T-helper 22 cell (primary cell): ENCODE data around the gene GALM.
"Not testable (repeated sequence)": the region's sequence is repeated elsewhere in the genome, so short reads cannot be mapped to it uniquely, and the experiment has no call there.

Experiments used
- DNase-seq: peaks from one replicate; pipeline ENCODE4 v3.0.0-alpha.2; 2020; ENCODE audit warnings: low read depth

Gene GALM

GRCh38 chr2:38665854-38666555 lies at the start of gene GALM:
Gene GALM, plus strand, starts transcription at chr2:38666114. Its CDS starts 48 bp downstream, at chr2:38666162.
- DNase-seq: no peak

- DNase-seq: no peak
Measured at GRCh38 chr2:38617301-38617700, 48.6 kb upstream of the GALM start.

DNA sequence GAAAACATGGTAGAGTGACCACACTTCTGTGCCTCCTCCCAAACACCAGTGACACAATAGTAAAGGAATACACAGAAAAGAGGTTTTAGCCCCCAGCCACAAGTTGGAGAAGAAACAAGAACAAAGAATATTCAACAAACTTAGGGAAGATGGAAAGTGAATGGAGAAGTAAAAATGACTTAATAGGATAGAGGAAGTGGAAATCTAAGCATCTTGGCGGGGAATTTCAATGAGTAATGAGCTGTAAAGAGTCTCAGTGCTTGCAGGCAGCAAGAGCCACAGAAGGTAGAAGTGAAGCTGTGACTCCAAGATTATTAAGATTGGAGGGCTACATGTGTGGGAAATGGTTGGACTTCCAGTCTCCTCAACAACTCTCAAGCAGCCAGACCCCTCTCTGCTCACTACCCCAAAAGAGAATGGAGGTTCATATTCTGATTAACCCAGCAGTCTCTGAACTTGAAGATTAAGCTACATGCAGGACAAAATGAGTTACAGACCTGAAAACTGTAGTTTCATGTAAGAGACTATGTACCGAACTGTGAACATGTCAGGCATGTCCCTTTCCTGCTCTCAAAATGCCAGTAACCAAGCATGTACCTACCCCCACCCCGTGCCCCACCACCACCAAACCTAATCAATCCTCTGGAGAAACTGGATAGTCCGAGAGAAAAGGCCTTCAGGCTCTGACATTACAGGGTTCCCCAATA lies 46.3 kb upstream of the GALM start:
- no peak for DNase-seq

GRCh38 chr2:38620282-38620977 lies 45.5 kb upstream of the GALM start:
- no peak for DNase-seq

- DNase-seq: no peak
Measured at GRCh38 chr2:38621018-38621417, 44.9 kb upstream of the GALM start.

GRCh38 chr2:38622210-38622609 lies 43.7 kb upstream of the GALM start:
- no peak for DNase-seq

DNA sequence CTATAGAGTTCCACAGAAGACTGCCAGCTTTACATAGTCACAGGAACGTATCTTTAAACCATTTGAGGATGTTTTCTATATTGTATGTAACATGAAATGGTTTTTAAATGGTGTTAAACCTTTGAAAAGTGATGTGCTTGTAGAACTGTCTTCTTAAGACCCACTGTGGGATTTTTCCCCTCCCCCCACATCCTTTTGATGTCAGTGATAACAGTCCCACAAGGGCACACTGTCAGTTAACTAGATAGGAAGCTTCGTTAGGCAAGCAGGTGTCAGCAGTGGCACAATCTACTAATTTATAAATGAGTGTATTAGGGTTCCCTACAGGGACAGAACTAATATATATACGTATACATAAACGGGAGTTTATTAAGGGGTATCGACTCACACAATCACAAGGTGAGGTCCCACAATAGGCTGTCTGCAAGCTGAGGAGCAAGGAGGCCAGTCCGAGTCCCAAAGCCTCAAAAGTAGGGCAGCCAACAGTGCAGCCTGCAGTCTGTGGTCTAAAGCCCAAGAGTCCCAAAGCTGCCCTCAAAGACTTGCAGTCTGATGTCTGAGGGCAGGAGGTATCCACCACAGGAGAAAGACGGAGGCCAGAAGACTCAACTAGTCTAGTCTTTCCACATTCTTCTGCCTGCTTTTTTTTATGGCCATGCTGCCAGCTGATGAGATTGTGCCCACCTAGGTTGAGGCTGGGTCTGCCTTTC lies 39.4 kb upstream of the GALM start:
- peak; percentile 29 for DNase-seq

GRCh38 chr2:38627391-38627790 lies 38.5 kb upstream of the GALM start:
- no peak for DNase-seq

DNA sequence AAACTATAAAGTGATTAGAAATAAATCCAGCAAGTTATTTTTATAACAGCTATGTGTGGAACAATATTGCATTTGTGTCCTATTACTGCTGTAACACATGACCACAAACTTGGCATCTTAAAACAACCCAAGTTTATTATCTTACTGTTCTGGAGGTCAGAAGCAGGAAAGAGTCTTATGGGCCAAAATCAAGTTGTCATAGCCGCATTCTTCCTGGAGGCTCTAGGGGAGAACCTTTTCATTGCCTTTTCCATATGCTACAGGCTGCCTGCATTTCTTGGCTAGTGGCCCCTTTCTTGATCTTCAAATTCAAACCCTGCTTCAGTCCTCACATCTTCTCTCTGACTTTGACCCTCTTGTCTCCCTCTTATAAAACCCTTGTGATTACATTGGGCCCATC lies 36.2 kb upstream of the GALM start:
- DNase-seq: no peak

- DNase-seq: no peak
Measured at GRCh38 chr2:38631976-38632375, 33.9 kb upstream of the GALM start.

DNA sequence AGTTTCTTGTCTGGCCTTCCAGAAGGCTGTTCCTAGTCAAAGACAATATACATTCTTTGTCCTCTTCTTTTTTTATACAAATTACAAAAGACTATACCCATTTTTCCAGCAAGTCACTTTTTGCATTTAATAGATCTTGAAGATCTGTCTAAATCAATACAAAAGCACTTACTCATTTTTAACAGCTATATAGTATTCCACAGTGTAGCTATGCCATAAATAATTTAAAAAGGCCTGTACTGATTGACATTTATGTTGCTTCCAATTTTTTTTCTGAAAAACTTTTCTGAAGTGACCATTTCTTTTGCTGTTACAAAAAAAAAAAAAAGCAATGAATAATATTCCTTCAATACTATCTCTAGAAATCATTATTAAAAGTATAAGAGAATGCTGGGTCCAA lies 32.9 kb upstream of the GALM start:
- DNase-seq: no peak

- DNase-seq: no peak
Measured at GRCh38 chr2:38633895-38634294, 32.0 kb upstream of the GALM start.

GRCh38 chr2:38634684-38635083 lies 31.2 kb upstream of the GALM start:
- no peak for DNase-seq

- no peak for DNase-seq
Measured at GRCh38 chr2:38635139-38635538, 30.8 kb upstream of the GALM start.

- no peak for DNase-seq
Measured at GRCh38 chr2:38636069-38636468, 29.8 kb upstream of the GALM start.

DNA sequence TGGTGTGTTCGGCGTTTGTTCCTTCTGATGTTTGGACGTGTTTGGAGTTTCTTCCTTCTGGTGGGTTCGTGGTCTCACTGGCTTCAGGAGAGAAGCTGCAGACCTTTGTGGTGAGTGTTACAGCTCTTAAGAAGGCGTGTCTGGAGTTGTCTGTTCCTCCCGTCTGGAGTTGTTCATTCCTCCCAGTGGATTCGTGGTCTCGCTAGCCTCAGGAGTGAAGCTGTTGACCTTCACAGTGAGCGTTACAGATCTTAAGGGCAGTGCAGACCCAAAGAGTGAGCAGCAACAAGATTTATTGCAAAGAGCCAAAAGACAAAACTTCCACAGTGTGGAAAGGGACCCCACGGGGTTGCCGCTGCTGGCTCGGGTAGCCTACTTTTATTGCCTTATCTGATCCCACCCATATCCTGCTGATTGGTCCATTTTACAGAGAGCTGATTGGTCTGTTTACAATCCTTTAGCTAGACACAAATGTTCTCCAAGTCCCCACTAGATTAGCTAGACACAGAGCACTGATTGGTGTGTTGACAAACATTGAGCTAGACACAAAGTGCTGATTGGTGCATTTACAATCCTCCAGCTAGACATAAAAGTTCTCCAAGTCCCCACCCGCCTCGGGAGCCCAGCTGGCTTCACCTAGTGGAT lies 23.4 kb upstream of the GALM start:
- not testable (repeated sequence) for DNase-seq

DNA sequence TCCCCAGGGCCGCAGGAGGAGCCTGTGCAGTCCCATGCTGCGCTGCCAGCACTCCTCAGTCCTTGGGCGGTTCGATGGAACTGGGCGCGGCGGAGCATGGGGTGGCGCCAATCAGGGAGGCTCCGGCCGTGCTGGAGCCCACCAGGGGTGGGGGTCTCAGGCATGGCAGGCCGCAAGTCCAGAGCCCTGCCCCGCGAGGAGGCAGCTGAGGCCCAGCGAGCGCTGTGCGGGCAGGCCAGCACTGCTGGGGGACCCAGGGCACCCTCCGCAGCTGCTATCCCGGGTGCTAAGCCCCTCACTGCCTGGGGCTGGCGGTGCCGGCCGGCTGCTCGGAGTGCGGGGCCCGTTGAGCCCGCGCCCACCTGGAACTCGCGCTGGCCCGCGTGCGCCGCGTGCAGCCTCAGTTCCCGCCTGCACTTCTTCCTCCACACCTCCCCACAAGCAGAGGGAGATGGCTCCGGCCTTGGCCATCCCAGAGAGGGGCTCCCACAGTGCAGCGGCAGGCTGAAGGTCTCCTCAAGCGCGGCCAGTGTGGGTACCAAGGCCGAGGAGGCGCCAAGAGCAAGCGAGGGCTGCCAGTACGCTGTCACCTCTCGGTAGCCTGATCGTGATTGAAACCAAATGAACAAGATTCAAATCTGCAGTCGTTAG lies 22.8 kb upstream of the GALM start:
- no peak for DNase-seq

GRCh38 chr2:38643683-38644511 lies 22.0 kb upstream of the GALM start:
- DNase-seq: not testable (repeated sequence)

GRCh38 chr2:38648107-38648761 lies 17.7 kb upstream of the GALM start:
- no peak for DNase-seq

DNA sequence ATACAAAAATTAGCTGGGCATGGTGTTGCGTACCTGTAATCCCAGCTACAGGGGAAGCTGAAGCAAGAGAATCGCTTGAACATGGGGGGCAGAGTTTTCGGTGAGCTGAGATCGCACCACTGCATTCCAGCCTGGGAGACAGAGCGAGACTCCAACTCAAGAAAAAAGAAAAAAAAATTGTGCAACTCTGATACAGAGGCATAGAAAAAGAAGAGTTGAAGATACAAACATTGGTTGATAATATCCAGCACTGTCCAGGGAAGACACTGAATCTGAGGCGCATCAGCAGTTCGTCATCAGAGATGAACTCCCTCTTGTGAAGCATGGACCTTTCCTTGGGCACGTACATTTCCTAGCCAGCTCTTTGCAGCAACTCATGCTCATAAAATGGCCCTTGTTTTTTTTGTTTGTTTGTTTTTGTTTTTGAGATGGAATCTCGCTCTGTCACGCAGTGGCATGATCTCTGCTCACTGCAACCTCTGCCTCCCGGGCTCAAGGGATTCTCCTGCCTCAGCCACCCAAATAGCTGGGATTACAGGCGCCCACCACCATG lies 16.7 kb upstream of the GALM start:
- DNase-seq: no peak
